H1 (cell line): ENCODE results near the gene ZMIZ1. TPM values are rescaled to one million over a fixed set of nuclear protein-coding genes. Genes with fewer than 3 reads are reported as not detected.

Experiments used
- ATF3 ChIP-seq: IDR thresholded peaks from 2 replicates; pipeline ENCODE4 v1.6.1; 2011; ENCODE audit warnings: low read depth, mild to moderate bottlenecking, low read length; ENCODE audit not compliant: insufficient read depth
- CHD1 ChIP-seq: IDR thresholded peaks from 2 replicates; pipeline ENCODE4 v1.6.1; 2012; ENCODE audit warnings: low read depth, low read length, improper control_type of control experiment
- CTBP2 ChIP-seq: IDR thresholded peaks from 2 replicates; pipeline ENCODE4 v1.7.0; 2011; ENCODE audit warnings: borderline replicate concordance, mild to moderate bottlenecking, moderate library complexity, mixed read lengths, low read length; ENCODE audit not compliant: insufficient read depth, insufficient read length
- CTCF ChIP-seq, 3 experiments: IDR thresholded peaks; 1 replicate in 2 of 3; 2 replicates in 1 of 3; pipeline versions ENCODE4 v1.5.1 to v1.6.1; 2011; ENCODE audit warnings: low read length in 3 of 3, mild to moderate bottlenecking in 3 of 3, inconsistent platforms in 2 of 3, low read depth in 1 of 3, moderate library complexity in 1 of 3; ENCODE audit not compliant: insufficient read depth in 1 of 3; ENCODE audit errors: control extremely low read depth in 1 of 3
- MAX ChIP-seq: IDR thresholded peaks from 2 replicates; pipeline ENCODE4 v1.6.1; 2012; ENCODE audit warnings: inconsistent platforms
- POLR2AphosphoS5 ChIP-seq: IDR thresholded peaks from 2 replicates; pipeline ENCODE4 v1.6.1; 2011; ENCODE audit warnings: low read depth, low read length
- SP4 ChIP-seq: IDR thresholded peaks from 2 replicates; pipeline ENCODE4 v1.6.1; 2012; ENCODE audit warnings: low read length, inconsistent platforms
- TEAD4 ChIP-seq: IDR thresholded peaks from 2 replicates; pipeline ENCODE4 v1.6.1; 2012; ENCODE audit warnings: low read depth, low read length, inconsistent platforms, mixed read lengths
- polyA plus RNA-seq, 7 experiments: library from polyadenylated mRNA; depleted of rRNA in 3 of 7; stranded (reverse) in 5 of 7; unstranded in 2 of 7; fragments of >200 nt in 5 of 7; fragments of 200-250 nt in 2 of 7; gene quantifications; 1 replicate in 5 of 7; 2 replicates in 1 of 7; 4 replicates in 1 of 7; pipeline versions ENCODE4 v1.2.1 to v1.2.3, GENCODE V29; 2011 to 2013; ENCODE audit warnings: missing spikeins in 2 of 7, mixed read lengths in 2 of 7
- total RNA-seq: library from RNA; stranded (reverse); fragmentation: NEBNext Ultra II Directional; extraction: Animal tissue kit (Norgen Biotek cat#: 25700); gene quantifications from 2 replicates; pipeline ENCODE4 v1.2.1, GENCODE V29; 2021

ZMIZ1 gene
- total and polyA plus RNA-seq, 2 of the 8 experiments (the other 6 are each of a cell fraction or from before 2014, with no cell fraction given): 8.1 to 28.0 TPM

- TF ChIP-seq CTBP2 (no peak), CTCF (IDR thresholded peaks at IDR 0.05; ENCODE audit: control extremely low read depth in 1 of 3, insufficient read depth in 1 of 3, low read depth in 1 of 3, low read length in 3 of 3) (no peak), MAX (no peak), POLR2AphosphoS5 (no peak), ATF3 (no peak), CHD1 (no peak), TEAD4 (no peak), SP4 (no peak)
These were observed 215.5 kb downstream of the ZMIZ1 start (continued) for GRCh38 chr10:79284158-79284871.
